Transverse colon (tissue), 4 donors: ENCODE results near the gene SLC16A4. TPM values are rescaled to one million over a fixed set of nuclear protein-coding genes. Genes with fewer than 3 reads are reported as not detected.
"Not testable (repeated sequence)": the region's sequence is repeated elsewhere in the genome, so short reads cannot be mapped to it uniquely, and the experiment has no call there.

Experiments used
- DNase-seq: peaks from one replicate; pipeline ENCODE4 v3.0.0-alpha.2; 2019
- H3K27ac ChIP-seq, 4 donors: fragments of 200-600 bp; sonication (generic); 2 replicates each; pipeline ENCODE4 v1.5.1; 2016 to 2018; ENCODE audit warnings: inconsistent platforms in 4 of 4
- H3K27me3 ChIP-seq: fragments of 200-600 bp; sonication (generic); 2 replicates; pipeline ENCODE4 v1.5.1; 2017; ENCODE audit warnings: inconsistent platforms
- H3K36me3 ChIP-seq, 4 donors: fragments of 200-600 bp; sonication (generic); 2 replicates each; pipeline ENCODE4 v1.5.1; 2017 to 2019; ENCODE audit warnings: inconsistent platforms in 4 of 4
- H3K4me1 ChIP-seq, 4 donors: fragments of 200-600 bp; sonication (generic); 2 replicates each; pipeline ENCODE4 v1.5.1; 2017 to 2020; ENCODE audit warnings: inconsistent platforms in 4 of 4
- H3K4me3 ChIP-seq, 4 donors: fragments of 200-600 bp; sonication (generic); 1 replicate in 1 of 4; 2 replicates in 3 of 4; pipeline versions ENCODE4 v1.5.1 to v1.6.1; 2017 to 2019; ENCODE audit warnings: inconsistent platforms in 4 of 4
- H3K9me3 ChIP-seq, 2 donors: fragments of 200-600 bp; sonication (generic); 2 replicates each; pipeline ENCODE4 v1.5.1; 2017 to 2019; ENCODE audit warnings: inconsistent platforms in 2 of 2
- CTCF ChIP-seq, 5 experiments: fragments of 200-600 bp in 3 of 5; fragments of 450-650 bp in 2 of 5; sonication (generic) in 3 of 5; IDR thresholded peaks; 1 replicate in 2 of 5; 2 replicates in 3 of 5; pipeline ENCODE4 v1.5.1; 2016 to 2017; ENCODE audit warnings: antibody characterized with exemption in 5 of 5, inconsistent platforms in 3 of 5, mild to moderate bottlenecking in 2 of 5, moderate library complexity in 1 of 5
- EP300 ChIP-seq: sonication (generic); formaldehyde crosslinking; IDR thresholded peaks from one replicate; pipeline ENCODE4 v1.6.1; 2017; ENCODE audit warnings: antibody characterized with exemption, low read depth
- POLR2A ChIP-seq: fragments of 450-650 bp; IDR thresholded peaks from one replicate; pipeline ENCODE4 v1.6.1; 2016; ENCODE audit warnings: antibody characterized with exemption, mild to moderate bottlenecking, moderate library complexity
- POLR2AphosphoS5 ChIP-seq, 3 donors: sonication (generic); formaldehyde crosslinking; IDR thresholded peaks; one replicate each; pipeline ENCODE4 v1.6.1; 2016; ENCODE audit warnings: antibody characterized with exemption in 3 of 3
- WGBS, 2 donors: methylation state at CpG; one replicate each; pipeline ENCODE4 v1.1.5; 2018; ENCODE audit warnings: low coverage in 1 of 2; 5-methylcytosine and 5-hydroxymethylcytosine counted together
- in situ Hi-C, 4 donors: fragments of 200-750 bp; cut with MboI; loops; one replicate each; pipeline versions ENCODE4 v1.15.0 to v1.15.1; 2017; ENCODE audit warnings: low sequenced_read_pairs in 3 of 4, low pct_ligation_motif_present in 1 of 4, low pct_unique_long_range_greater_than_20kb in 1 of 4
- intact Hi-C: fragments of 100-400 bp; cut with DNase I; formaldehyde crosslinking; loops from one replicate; pipeline ENCODE4 v1.15.1; 2023; ENCODE audit warnings: low total_unique reads
- total RNA-seq, 4 donors: library from RNA; depleted of rRNA; stranded (reverse); fragments of >200 nt; gene quantifications; one replicate each; pipeline ENCODE4 v1.1.0, GENCODE V29; 2016

Gene SLC16A4
- total RNA-seq, 4 donors from 2014 or later: 1.4 to 3.7 (median 3.2) TPM; not detected in 1

GRCh38 chr1:110407260-110408210 is 16.7 kb upstream of the SLC16A4 start, which contains the start of gene LAMTOR5:
Gene LAMTOR5, minus strand, starts transcription at chr1:110407694. Its CDS starts 74 bp downstream, at chr1:110407620.
- peak; percentile 95 for DNase-seq
- no peaks in the 10 kb centered on the region for H3K9me3 ChIP-seq
- WGBS, 2 donors: 0 to 1% methylated on average over 4 to 76 of the region's 76 CpGs
- H3K4me3 ChIP-seq: peak within 1 kb of the TSS; percentile 67 to 78 (median 72)
- peaks cover 0 to 29% (median 11%) of the 10 kb centered on the region in 4 donors for H3K36me3 ChIP-seq
- in situ Hi-C loops: loop anchor here in 1 of 4 donors (10.0 kb wide), 1 partner anchor 63 kb away; no protein-coding TSS in a partner anchor
- H3K27me3 ChIP-seq: no peaks in the 10 kb centered on the region
- H3K4me1 ChIP-seq: peaks cover 9 to 24% (median 16%) of the 10 kb centered on the region in 4 donors
- TF ChIP-seq EP300 (peak; percentile 73), POLR2AphosphoS5 (IDR thresholded peaks at IDR 0.05) (peak; percentile 94 to 98 (median 97)), POLR2A (peak; percentile 95), CTCF (IDR thresholded peaks at IDR 0.05) (peak in 2 of 5 experiments; percentile 22 to 27)
- intact Hi-C loops: no loop called here
- H3K27ac ChIP-seq: peak within 1 kb of the TSS; percentile 89 to 94 (median 92)

GRCh38 chr1:110406407-110406806 is 15.6 kb upstream of the SLC16A4 start:
- peaks cover 9 to 24% (median 16%) of the 10 kb centered on the region in 4 donors for H3K4me1 ChIP-seq
- H3K27ac ChIP-seq: peak overlapping the region; percentile 89 to 94 (median 92)
- 48 to 50% methylated on average over 4 to 15 of the region's 15 CpGs for WGBS, 2 donors
- H3K4me3 ChIP-seq: peak overlapping the region; percentile 67 to 78 (median 72)
- intact Hi-C loops, H3K9me3 ChIP-seq, DNase-seq, H3K27me3 ChIP-seq: not testable (repeated sequence)
- H3K36me3 ChIP-seq: peaks cover 0 to 41% (median 16%) of the 10 kb centered on the region in 4 donors
- in situ Hi-C loops: loop anchor here in 1 of 4 donors (10.0 kb wide), 1 partner anchor 62 kb away; no protein-coding TSS in a partner anchor

- H3K27ac ChIP-seq: no peak overlapping the region
- TF ChIP-seq POLR2A (no peak), CTCF (IDR thresholded peaks at IDR 0.05) (no peak), EP300 (no peak), POLR2AphosphoS5 (IDR thresholded peaks at IDR 0.05) (no peak)
- no peak overlapping the region for H3K4me3 ChIP-seq
- intact Hi-C loops: no loop called here
- no peak for DNase-seq
- 86 to 88% methylated on average over 3 to 4 of the region's 4 CpGs for WGBS, 2 donors
- in situ Hi-C loops: loop anchor here in 2 of 4 donors (5.0 to 10.0 kb wide), 2 partner anchors 60 to 62 kb away; no protein-coding TSS in a partner anchor
- H3K27me3 ChIP-seq: no peaks in the 10 kb centered on the region
- peaks cover 9 to 24% (median 16%) of the 10 kb centered on the region in 4 donors for H3K4me1 ChIP-seq
- no peaks in the 10 kb centered on the region for H3K9me3 ChIP-seq
- peaks cover 0 to 57% (median 22%) of the 10 kb centered on the region in 4 donors for H3K36me3 ChIP-seq
Observed at GRCh38 chr1:110404401-110404800, 13.6 kb upstream of the SLC16A4 start.

GRCh38 chr1:110403805-110404204 is 13.0 kb upstream of the SLC16A4 start:
- intact Hi-C loops: no loop called here
- Histone ChIP-seq H3K4me1 (peaks cover 9 to 22% (median 16%) of the 10 kb centered on the region in 4 donors), H3K27ac (no peak overlapping the region), H3K27me3 (no peaks in the 10 kb centered on the region), H3K9me3 (no peaks in the 10 kb centered on the region), H3K36me3 (peaks cover 0 to 60% (median 22%) of the 10 kb centered on the region in 4 donors), H3K4me3 (no peak overlapping the region)
- TF ChIP-seq EP300 (no peak), POLR2AphosphoS5 (IDR thresholded peaks at IDR 0.05) (no peak), CTCF (IDR thresholded peaks at IDR 0.05) (no peak), POLR2A (no peak)
- in situ Hi-C loops: loop anchor here in 2 of 4 donors (5.0 to 10.0 kb wide), 2 partner anchors 59 to 62 kb away; no protein-coding TSS in a partner anchor
- no peak for DNase-seq
- WGBS, 2 donors: 73 to 95% methylated on average over 2 to 5 of the region's 5 CpGs

- H3K36me3 ChIP-seq: peaks cover 0 to 21% (median 6%) of the 10 kb centered on the region in 4 donors
- H3K27me3 ChIP-seq, in situ Hi-C loops, intact Hi-C loops, DNase-seq, H3K4me3 ChIP-seq, H3K27ac ChIP-seq, H3K9me3 ChIP-seq: not testable (repeated sequence)
- H3K4me1 ChIP-seq: peaks cover 0 to 13% (median 9%) of the 10 kb centered on the region in 4 donors
- WGBS, 2 donors: 97% methylated on average over 39 of the region's 48 CpGs; no CpG with 5 or more reads in 1 of the 2 donors
Observed at GRCh38 chr1:110396259-110396958, 5.6 kb upstream of the SLC16A4 start.
